Measurements from ENCODE around the gene EHBP1.

DNA sequence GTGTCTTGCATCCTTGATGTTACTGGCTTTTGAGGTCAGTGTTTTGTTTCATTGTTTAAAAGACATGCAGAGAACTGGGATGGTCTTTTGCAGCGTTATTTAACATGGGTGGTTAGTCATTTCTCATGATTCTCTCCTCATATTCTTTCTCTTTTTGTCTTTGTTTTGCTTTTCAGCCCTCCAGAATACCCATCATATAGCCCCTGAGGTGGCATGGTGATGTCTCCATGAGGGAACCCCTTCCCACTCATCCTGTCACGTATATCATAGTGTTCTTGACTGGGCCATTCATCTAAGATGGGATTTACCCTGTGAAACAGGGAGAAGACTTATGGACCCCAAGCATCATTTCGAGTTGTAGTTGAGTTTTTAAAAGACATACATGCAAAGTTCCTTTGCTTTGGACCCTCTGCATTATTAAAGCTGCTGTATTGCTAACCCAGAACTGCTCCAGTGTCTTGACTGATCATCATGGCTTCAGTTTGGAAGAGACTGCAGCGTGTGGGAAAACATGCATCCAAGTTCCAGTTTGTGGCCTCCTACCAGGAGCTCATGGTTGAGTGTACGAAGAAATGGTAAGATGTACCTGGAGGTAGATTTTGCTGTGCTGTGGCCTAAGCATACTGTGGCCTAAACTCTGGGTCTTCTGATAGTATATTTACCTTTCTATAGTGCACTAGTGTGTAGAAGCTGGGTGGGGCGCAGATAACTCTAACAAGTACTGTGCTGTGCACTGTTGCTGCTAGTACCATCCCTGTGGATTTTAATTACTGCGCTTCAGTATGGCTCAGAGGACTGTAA lies 1.4 kb downstream of the EHBP1 start:
- TF ChIP-seq POLR2A (IDR thresholded peaks at IDR 0.05) (no peak), POLR2AphosphoS5 (IDR thresholded peaks at IDR 0.05) (no peak)
- TF ChIP-seq, protein P1, sequence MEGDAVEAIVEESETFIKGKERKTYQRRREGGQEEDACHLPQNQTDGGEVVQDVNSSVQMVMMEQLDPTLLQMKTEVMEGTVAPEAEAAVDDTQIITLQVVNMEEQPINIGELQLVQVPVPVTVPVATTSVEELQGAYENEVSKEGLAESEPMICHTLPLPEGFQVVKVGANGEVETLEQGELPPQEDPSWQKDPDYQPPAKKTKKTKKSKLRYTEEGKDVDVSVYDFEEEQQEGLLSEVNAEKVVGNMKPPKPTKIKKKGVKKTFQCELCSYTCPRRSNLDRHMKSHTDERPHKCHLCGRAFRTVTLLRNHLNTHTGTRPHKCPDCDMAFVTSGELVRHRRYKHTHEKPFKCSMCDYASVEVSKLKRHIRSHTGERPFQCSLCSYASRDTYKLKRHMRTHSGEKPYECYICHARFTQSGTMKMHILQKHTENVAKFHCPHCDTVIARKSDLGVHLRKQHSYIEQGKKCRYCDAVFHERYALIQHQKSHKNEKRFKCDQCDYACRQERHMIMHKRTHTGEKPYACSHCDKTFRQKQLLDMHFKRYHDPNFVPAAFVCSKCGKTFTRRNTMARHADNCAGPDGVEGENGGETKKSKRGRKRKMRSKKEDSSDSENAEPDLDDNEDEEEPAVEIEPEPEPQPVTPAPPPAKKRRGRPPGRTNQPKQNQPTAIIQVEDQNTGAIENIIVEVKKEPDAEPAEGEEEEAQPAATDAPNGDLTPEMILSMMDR (IDR thresholded peaks at IDR 0.05): no peak
